Activated T-cell treated with anti-CD3 and anti-CD28 coated beads for 24 hours (primary cell): Measurements from ENCODE around the gene PLEKHA7.

ENCODE experiments used
- DNase-seq: peaks from one replicate; pipeline ENCODE4 v3.0.0-alpha.2; 2020; ENCODE audit warnings: low read depth

The PLEKHA7 gene

DNA sequence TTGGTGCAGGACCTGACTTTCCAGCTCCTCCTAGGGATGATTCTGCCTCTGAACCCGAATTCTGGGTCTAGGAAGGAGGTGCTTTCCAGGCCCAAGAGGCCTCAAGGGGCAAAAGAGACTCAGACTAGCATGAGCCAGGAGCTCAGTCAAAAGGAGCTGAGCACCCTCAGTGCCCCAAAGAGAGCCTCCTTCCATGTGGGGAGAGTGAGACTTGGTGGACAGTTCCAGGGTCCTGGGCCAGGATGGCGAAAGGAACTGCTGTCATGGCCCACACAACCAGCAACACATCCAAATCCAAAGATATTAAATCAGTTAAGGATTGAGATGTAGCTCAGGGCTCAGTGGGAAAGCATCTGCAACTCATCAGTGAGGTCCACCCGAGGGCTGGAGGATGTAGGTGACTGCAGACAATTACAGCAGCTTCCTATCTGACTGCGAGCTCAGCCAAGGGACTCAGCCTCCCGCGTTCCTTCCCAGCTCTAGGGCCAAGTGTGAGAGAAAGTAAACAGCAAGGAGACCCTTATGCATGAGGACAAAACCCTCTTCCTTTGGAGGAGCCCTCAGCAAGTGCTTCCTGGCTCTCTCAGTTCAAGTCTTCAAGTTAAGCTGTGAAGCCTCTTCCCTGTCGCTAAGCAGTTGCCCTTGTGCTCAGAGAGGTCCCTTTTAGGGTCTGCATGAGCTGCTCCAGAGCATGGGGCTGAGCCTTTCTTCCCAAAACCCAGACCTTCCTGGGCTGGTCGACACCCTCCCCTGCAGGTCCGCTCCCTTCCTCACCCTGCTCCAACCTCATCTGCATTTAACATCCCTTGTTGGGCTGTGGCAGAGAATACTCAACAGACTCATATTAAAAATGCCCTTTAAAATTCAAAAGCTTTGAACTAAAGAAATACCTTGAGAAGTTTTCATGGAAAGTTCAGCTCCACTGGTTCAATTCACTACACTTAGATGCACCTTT, 240.0 kb downstream of the PLEKHA7 start:
- DNase-seq = no peak

DNA sequence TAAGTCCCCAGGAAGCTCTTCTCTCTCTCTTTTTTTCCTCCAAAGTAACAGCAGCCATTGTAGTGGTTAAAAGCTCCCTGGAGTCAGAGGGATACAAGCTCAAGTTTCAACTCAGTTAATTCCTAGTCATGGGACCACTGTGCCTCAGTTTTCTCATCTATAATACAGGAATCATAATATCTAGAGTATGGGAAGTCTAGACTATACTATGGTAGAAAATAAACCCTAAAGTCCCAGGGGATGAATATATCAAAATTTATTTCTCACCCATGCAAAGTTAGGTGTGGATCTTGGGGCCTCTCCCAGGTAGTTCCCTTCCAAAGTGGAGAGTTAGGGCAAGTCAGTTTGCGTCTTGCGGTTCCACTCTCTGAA, 242.1 kb downstream of the PLEKHA7 start:
- DNase-seq = no peak

DNA sequence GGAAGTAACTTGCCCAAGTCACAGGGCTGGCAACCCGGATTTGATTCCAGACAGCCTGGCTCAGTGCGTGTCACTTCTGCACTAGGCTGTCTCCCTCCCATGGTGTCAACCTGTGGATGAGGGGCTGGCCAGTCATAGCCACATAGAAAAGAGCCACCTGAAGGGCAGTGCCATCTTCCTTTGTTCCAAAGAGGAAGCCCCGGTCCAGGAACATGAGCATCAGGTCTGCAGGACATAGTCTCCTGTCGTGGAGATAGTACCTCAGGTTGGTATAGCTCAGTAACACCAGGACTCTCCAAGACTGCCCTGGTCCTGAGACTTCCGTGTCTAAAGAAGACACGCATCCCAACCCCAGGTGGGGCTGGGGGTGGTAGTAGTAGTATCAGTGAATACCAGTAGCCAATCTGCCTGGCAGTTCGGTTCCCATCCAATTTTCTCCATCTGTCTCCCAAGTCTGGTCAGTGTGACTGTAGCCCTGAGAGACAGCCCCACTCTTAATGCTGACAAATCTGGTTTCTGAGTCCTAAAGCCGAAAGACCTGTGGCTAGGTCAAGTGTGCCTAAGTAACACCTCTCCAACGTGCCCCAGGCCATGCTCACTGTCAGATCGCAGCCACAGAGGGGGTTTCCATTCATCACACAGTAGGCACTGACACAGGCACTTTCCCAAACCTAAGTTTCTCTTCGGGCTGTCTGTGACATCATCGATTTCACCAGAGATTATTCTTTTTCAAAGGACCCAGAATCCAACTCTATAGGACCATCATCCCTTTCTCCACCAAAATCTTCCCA, 242.7 kb downstream of the PLEKHA7 start:
- DNase-seq = no peak

DNA sequence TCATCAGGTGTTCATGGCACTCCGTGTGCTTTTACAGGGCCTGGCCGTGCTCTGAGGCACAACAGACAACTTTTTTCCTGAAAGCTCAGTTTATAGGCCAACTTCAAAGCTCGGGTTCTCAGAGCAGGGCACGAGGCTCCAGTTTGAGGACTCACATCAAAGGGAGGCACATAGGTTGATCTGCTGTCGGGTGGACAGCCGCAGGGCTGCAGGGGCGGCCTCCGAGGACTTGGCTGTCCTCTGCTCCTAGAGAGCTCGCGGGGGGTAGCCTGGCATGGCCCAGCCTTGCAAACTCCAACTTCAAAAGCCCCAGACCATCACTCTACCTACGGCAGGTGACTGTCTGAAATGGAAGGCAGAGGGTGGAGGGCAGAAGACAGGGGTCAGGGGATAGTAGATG, 244.2 kb downstream of the PLEKHA7 start:
- DNase-seq = no peak

- DNase-seq = no peak
Measured at GRCh38 chr11:16769386-16769785, 244.8 kb downstream of the PLEKHA7 start.

- no peak for DNase-seq
Measured at GRCh38 chr11:16767957-16768356, 246.3 kb downstream of the PLEKHA7 start.

GRCh38 chr11:16767137-16767536, 247.1 kb downstream of the PLEKHA7 start:
- no peak for DNase-seq

- DNase-seq = no peak
Measured at GRCh38 chr11:16764888-16765287, 249.3 kb downstream of the PLEKHA7 start.

DNA sequence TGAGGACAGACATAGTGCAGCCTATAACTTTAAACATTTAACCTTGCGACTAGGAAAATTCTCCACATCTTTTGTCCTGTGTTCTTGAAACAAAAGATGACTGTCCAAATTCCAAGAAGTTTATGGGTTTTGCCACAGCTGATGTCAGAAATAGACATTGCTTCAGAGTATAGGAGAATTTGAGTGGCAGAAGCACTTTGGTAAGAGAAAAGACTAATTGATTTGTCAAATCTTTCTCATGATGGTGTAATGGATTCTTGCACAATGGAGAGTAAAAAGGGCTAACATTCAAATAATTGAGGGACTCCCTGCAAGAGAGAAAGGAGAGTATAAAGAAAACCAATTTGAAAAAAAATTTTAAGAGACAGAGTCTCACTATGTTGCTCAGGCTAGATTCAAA, 250.5 kb downstream of the PLEKHA7 start:
- DNase-seq = no peak

- DNase-seq = no peak
Measured at GRCh38 chr11:16759857-16760508, 254.2 kb downstream of the PLEKHA7 start.

GRCh38 chr11:16758382-16759024, 255.7 kb downstream of the PLEKHA7 start:
- DNase-seq = no peak

DNA sequence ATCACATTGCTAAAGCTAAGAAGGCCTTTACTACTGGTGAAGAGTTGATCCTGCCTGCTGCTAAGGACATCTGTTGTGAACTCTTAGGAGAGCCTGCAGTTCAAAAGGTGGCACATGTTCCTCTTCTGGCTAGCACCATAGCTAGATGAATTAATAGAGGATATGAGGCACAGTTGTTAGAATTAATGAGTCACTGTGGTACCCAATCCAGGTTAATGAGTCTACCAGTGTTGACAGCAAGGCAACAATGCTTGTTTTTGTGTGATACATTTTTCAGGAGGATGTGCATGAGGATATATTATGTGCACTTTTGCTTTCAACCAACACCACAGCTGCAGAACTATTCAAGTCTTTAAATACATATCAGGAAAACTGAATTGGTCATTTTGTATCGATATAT, 263.8 kb downstream of the PLEKHA7 start:
- no peak for DNase-seq

- DNase-seq = no peak
Measured at GRCh38 chr11:16749666-16750065, 264.5 kb downstream of the PLEKHA7 start.

DNA sequence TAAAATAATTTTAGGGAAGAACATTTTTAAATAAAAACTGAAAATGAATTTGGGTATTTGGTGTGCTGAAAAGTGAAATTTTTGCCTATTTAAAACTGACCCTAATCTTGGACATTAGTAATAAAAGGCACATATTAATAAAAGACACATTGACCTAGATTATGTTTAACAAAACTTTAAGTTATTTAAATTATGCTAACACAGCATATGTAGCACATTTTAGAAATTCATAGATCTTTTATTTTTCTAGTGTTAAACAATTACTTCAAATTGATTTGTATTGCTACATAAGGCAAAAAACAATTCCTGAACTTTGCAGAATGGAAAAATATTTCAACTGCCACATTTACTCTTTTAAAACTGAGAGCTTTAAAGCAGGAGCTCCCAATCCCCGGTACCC, 265.1 kb downstream of the PLEKHA7 start:
- DNase-seq = no peak

DNA sequence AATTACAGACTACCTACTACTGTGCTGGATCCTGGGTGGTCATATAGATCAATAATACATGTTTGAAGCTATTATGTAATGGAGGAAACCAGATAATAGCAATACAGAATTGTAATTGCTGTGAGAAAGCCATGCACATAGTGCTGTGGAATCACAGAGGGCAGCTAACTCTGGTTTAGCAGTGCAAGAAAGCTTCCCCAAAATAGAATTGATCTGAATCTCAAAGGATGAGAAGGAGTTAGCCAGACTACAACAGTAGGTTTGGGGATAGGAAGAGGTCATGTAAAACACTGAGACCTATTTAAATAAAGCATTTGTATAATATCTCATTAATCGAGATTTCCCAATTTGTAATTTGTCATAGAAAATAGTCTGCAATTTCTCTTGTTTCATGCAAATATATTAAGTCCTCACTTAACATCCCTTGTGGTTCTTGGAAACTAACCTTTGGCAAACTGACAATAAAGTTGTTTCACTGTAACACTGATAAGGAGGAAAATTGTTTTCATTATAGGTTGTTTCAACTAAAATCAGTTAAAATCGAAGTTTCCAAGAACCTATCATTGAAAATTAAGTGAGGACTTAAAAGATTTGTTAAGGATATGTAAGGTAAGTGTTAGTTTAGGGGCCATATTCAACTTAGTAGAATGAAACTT, 268.1 kb downstream of the PLEKHA7 start:
- no peak for DNase-seq

- no peak for DNase-seq
Measured at GRCh38 chr11:16744128-16744725, 270.0 kb downstream of the PLEKHA7 start.

GRCh38 chr11:16743478-16743877, 270.7 kb downstream of the PLEKHA7 start:
- DNase-seq = no peak

GRCh38 chr11:16741473-16741872, 272.7 kb downstream of the PLEKHA7 start:
- DNase-seq = no peak

- DNase-seq = no peak
Measured at GRCh38 chr11:16738947-16739815, 275.0 kb downstream of the PLEKHA7 start.
